NCI-H524 (cell line): Measurements from ENCODE around the gene PSPH.

Experiments
- DNase-seq, 2 experiments: peaks; one replicate each; lab custom pipeline; 2025; lab: John Stamatoyannopoulos, UW

Gene PSPH

GRCh38 chr7:55996856-55997500 is 54.3 kb downstream of the PSPH start:
- no peak for DNase-seq

GRCh38 chr7:55992346-55992745 is 58.9 kb downstream of the PSPH start:
- no peak for DNase-seq

GRCh38 chr7:55983537-55983936 is 67.7 kb downstream of the PSPH start:
- DNase-seq: no peak

- DNase-seq: no peak
Observed at GRCh38 chr7:55980266-55980665, 71.0 kb downstream of the PSPH start.

- no peak for DNase-seq
Observed at GRCh38 chr7:55977831-55978230, 73.4 kb downstream of the PSPH start.

- peak in 1 of 2 experiments; percentile 2 for DNase-seq
Observed at GRCh38 chr7:55975988-55976633, 75.1 kb downstream of the PSPH start.

- no peak for DNase-seq
Observed at GRCh38 chr7:55973747-55974250, 77.4 kb downstream of the PSPH start.

- no peak for DNase-seq
Observed at GRCh38 chr7:55970978-55971377, 80.3 kb downstream of the PSPH start.

GRCh38 chr7:55970561-55970960 is 80.7 kb downstream of the PSPH start:
- no peak for DNase-seq

- DNase-seq: no peak
Observed at GRCh38 chr7:55969391-55969790, 81.9 kb downstream of the PSPH start.

GRCh38 chr7:55966851-55967250 is 84.4 kb downstream of the PSPH start:
- DNase-seq: no peak

GRCh38 chr7:55965805-55966421 is 85.3 kb downstream of the PSPH start:
- no peak for DNase-seq

- no peak for DNase-seq
Observed at GRCh38 chr7:55965100-55965470, 86.2 kb downstream of the PSPH start.

GRCh38 chr7:55964261-55965099 is 86.8 kb downstream of the PSPH start, which contains the start of gene NIPSNAP2:
NIPSNAP2 (plus strand) TSS chr7:55964585; CDS start chr7:55964610, 25 bp downstream.
- DNase-seq: peak in 1 of 2 experiments; percentile 45

GRCh38 chr7:55963584-55964168 is 87.6 kb downstream of the PSPH start:
- DNase-seq: no peak

- peak in 1 of 2 experiments; percentile 35 for DNase-seq
Observed at GRCh38 chr7:55962014-55962413, 89.2 kb downstream of the PSPH start.
